ENCODE results near the gene ATL1. TPM values are rescaled to one million over a fixed set of nuclear protein-coding genes. Genes with fewer than 3 reads are reported as not detected.

The ATL1 gene
- total RNA-seq, 4 donors from 2014 or later = 1.5 to 24.3 (median 13.0) TPM

DNA sequence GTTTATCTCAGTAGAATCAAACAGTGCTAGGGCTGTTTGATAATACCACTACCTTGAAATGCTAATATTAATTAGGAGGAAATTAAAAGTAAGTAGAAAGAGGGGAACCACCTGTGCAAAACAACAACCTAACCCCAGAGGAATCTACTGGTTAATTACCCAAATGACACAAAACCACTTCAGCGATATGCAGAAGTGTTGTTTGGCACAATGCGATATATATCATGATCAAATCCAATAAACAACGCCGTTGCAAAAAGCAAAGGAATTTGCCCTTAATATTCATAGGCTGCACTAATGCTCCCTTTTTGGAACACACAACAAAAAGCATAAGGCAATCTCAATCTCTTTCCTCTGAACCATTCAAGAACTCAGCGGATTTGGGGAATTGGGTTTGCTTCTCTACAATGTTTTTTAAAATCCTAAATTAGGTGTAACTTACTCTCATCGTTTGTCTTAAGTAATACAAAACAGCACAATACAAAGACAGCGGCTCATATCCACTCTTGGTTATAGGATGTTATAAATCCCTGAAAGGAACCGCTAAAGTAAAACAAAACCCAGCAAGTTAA is 29.1 kb upstream of the ATL1 start:
- Histone ChIP-seq H3K9me3 (no peaks in the 10 kb centered on the region), H3K4me1 (peaks cover 3 to 14% of the 10 kb centered on the region in 2 donors), H3K27me3 (no peaks in the 10 kb centered on the region), H3K4me3 (peak overlapping the region; percentile 65 to 82), H3K36me3 (no peaks in the 10 kb centered on the region), H3K27ac (peak overlapping the region; percentile 93 to 97)
- intact Hi-C loops (cut with DNase I; ENCODE audit: low total_unique reads) = no loop called here
- no peak for DNase-seq
- TF ChIP-seq, protein P1, sequence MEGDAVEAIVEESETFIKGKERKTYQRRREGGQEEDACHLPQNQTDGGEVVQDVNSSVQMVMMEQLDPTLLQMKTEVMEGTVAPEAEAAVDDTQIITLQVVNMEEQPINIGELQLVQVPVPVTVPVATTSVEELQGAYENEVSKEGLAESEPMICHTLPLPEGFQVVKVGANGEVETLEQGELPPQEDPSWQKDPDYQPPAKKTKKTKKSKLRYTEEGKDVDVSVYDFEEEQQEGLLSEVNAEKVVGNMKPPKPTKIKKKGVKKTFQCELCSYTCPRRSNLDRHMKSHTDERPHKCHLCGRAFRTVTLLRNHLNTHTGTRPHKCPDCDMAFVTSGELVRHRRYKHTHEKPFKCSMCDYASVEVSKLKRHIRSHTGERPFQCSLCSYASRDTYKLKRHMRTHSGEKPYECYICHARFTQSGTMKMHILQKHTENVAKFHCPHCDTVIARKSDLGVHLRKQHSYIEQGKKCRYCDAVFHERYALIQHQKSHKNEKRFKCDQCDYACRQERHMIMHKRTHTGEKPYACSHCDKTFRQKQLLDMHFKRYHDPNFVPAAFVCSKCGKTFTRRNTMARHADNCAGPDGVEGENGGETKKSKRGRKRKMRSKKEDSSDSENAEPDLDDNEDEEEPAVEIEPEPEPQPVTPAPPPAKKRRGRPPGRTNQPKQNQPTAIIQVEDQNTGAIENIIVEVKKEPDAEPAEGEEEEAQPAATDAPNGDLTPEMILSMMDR (IDR thresholded peaks at IDR 0.05) = no peak
- no peak for TF ChIP-seq POLR2A (IDR thresholded peaks at IDR 0.05)

DNA sequence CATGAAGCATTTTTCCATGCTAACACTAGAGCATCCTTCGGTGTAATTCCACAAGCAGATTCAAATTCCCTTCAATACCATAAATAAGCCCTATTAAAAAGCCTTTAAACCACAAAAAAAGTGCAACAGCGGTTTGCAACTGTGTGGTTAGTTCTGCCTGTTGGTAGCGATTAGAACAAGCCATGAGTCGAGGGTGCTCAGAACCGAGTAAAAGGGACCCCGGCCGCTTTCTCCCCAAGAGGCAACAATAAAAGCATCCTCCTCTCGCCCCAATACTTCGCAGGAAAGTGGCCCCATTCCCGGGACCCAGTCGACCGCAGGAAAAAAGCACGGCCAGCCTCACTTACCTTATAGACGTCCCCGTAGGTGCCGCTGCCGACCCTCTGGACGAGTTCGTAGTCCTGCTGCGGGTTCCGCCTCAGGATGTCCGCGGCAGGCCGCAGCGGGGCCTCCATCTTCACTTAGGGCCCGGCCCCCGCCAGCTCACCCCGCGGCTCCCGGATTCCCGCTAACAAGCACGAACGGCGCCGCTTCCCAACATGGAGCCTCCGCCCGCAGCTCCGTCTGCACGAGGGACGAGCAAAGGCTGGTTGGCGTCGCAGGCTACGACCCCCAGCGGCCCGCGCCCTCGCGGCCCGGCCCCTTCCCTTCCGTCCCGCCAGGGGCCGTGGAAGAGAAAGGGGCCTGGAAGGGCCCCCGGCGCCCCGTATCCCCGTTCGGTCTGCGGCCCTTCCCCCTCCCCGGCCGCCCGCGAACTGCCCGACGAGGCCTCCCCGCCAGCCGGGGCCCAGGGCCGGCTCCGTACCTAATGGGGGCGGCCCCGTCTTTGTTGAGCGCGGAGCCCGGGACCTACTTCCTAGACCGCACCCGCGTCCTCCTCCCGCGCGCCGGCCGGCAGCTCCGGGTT is 28.1 kb upstream of the ATL1 start:
- Histone ChIP-seq H3K9me3 (no peaks in the 10 kb centered on the region), H3K4me3 (peak overlapping the region; percentile 65 to 82), H3K4me1 (peaks cover 0 to 11% of the 10 kb centered on the region in 2 donors), H3K27ac (peak overlapping the region; percentile 93 to 97), H3K36me3 (no peaks in the 10 kb centered on the region), H3K27me3 (no peaks in the 10 kb centered on the region)
- peak; percentile 47 to 54 for DNase-seq
- TF ChIP-seq, protein P1 (IDR thresholded peaks at IDR 0.05) = no peak
- no peak for TF ChIP-seq POLR2A (IDR thresholded peaks at IDR 0.05)
- intact Hi-C loops (cut with DNase I; ENCODE audit: low total_unique reads) = loop anchor here (2.0 kb wide), 1 partner anchor 213 kb away; no protein-coding TSS in a partner anchor

DNA sequence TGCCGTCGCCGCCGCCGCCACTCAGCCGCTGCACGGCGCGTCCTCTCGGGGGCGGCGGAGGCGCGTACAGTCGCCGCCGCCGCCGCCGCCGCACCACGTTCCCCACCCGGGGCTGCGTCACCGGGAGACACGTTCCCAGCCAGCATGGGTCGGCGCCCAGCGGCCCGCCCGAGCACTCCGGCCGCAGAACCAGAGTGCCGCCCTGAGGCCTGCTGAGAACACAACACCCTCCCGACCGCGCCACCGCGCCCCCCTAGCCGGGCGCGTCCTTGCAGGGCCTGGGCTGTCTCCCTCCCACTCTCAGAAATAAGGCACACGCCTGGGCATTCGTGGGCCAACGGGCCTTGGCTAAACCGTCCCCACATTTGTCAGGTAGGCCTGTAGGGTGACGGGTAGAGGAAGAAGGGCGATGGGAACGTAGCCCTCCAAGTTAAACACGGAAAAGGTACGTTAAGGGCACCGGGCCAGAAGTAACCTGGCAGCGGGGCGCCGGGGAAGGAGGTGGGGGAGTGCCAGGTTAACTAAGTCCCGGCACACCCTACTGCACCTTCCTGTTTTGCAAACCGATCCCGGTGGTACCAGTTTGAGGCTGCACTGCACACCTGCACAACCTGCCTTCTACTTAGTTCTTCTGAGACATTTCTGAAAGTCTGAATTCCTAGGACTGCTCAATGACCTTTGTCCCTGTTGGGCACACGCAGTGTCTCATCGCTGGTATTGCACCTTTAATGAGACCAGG is 27.3 kb upstream of the ATL1 start, which contains the start of gene MAP4K5:
TSS of gene MAP4K5 (minus strand) at position 68 of the 739 bp plus-strand sequence. CDS start 520 bp downstream, outside the sequence.
- intact Hi-C loops (cut with DNase I; ENCODE audit: low total_unique reads) = loop anchor here (2.0 kb wide), 1 partner anchor 214 kb away; no protein-coding TSS in a partner anchor

DNA sequence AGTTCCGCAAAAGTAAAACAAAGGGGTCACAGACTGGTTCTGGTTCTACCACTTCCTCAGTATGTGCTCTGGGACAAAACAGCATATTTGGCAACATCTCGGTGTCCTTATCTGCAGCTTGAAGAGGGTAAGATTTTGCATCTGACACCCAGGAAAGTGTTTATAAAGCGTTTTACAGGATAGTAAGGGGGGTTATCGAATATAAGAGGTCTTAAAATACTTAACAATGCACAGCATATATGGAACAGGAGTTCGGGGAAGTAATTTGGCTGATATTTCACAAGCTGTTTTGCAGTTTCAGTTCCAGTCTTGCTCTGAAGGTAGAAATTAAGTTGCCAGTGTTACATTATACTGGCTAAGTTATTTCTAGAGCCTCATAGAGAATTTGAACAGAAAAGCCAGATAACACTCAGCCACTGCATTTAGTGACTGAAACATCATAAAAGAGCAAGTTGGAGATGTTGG is 26.7 kb upstream of the ATL1 start:
- H3K4me1 ChIP-seq = peaks cover 0 to 11% of the 10 kb centered on the region in 2 donors
- H3K27me3 ChIP-seq = no peaks in the 10 kb centered on the region
- H3K9me3 ChIP-seq = no peaks in the 10 kb centered on the region
- DNase-seq = no peak
- intact Hi-C loops (cut with DNase I; ENCODE audit: low total_unique reads) = loop anchor here (2.0 kb wide), 1 partner anchor 214 kb away; no protein-coding TSS in a partner anchor
- H3K4me3 ChIP-seq = no peak overlapping the region
- H3K27ac ChIP-seq = peak overlapping the region in 1 of 2 donors; percentile 97
- no peaks in the 10 kb centered on the region for H3K36me3 ChIP-seq
- no peak for TF ChIP-seq POLR2A (IDR thresholded peaks at IDR 0.05)

More for the DNA sequence above, 27.3 kb upstream of the ATL1 start, which contains the start of gene MAP4K5:
- no peaks in the 10 kb centered on the region for H3K27me3 ChIP-seq
- H3K4me3 ChIP-seq = peak within 1 kb of the TSS; percentile 65 to 82
- peak within 1 kb of the TSS; percentile 93 to 97 for H3K27ac ChIP-seq
- no peaks in the 10 kb centered on the region for H3K9me3 ChIP-seq
- peak; percentile 89 to 91 for DNase-seq
- TF ChIP-seq POLR2A (IDR thresholded peaks at IDR 0.05) = peak; percentile 68 to 79
- TF ChIP-seq, protein P1 (IDR thresholded peaks at IDR 0.05) = peak; percentile 95 to 99 (median 98)
- peaks cover 0 to 11% of the 10 kb centered on the region in 2 donors for H3K4me1 ChIP-seq
- no peaks in the 10 kb centered on the region for H3K36me3 ChIP-seq

DNA sequence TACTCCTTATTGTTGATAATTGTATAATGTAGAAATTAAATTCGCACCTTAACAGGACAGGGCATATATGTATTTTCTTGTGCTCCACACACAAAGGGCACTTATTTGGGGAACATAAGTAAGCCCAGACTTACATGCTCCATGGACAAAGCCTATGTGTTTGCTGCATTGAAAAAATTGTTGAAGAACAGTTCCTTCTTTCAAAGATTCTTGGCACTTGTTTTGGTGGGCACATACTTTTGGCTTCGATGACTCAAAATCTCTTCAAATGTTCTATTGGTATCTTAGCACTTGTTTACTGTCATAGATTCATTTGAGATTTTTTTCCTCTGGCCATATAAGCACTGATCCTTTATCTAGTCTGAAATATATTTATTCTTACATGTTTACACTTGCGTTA is 26.1 kb upstream of the ATL1 start:
- Histone ChIP-seq H3K36me3 (no peaks in the 10 kb centered on the region), H3K27ac (no peak overlapping the region), H3K4me1 (peaks cover 0 to 10% of the 10 kb centered on the region in 2 donors), H3K27me3 (no peaks in the 10 kb centered on the region), H3K4me3 (no peak overlapping the region), H3K9me3 (no peaks in the 10 kb centered on the region)
- intact Hi-C loops (cut with DNase I; ENCODE audit: low total_unique reads) = loop anchor here (2.0 kb wide), 1 partner anchor 215 kb away; no protein-coding TSS in a partner anchor
- DNase-seq = no peak
- TF ChIP-seq, protein P1 (IDR thresholded peaks at IDR 0.05) = no peak

Measured in uterus (tissue), 4 donors.